HCT116 (cell line): Measurements from ENCODE around the gene CSNK1E.

Source experiments
- CBX3 ChIP-seq: IDR thresholded peaks from 2 replicates; pipeline ENCODE4 v1.6.1; 2012; ENCODE audit warnings: low read depth
- CTCF ChIP-seq, 3 experiments: fragments of 200-600 bp in 1 of 3; sonication (generic) in 1 of 3; IDR thresholded peaks in 2 of 3; conservative IDR thresholded peaks in 1 of 3; 2 replicates each; pipeline ENCODE4 v1.5.1; 2012 to 2017; ENCODE audit warnings: low read depth in 2 of 3, low read length in 2 of 3, antibody characterized with exemption in 1 of 3, borderline replicate concordance in 1 of 3, control low read depth in 1 of 3, mild to moderate bottlenecking in 1 of 3, mixed read lengths in 1 of 3, mixed run types in 1 of 3, moderate library complexity in 1 of 3; ENCODE audit not compliant: insufficient read depth in 1 of 3
- EGR1 ChIP-seq: IDR thresholded peaks from 2 replicates; pipeline ENCODE4 v1.6.1; 2012; ENCODE audit warnings: low read depth
- EZH2 ChIP-seq: fragments of 200-600 bp; sonication (generic); IDR thresholded peaks from 2 replicates; pipeline ENCODE4 v1.6.1; 2017; ENCODE audit warnings: antibody characterized with exemption, mixed run types
- MAX ChIP-seq: IDR thresholded peaks from 2 replicates; pipeline ENCODE4 v1.6.1; 2012
- POLR2A ChIP-seq: IDR thresholded peaks from 2 replicates; pipeline ENCODE4 v1.7.0; 2011; ENCODE audit warnings: borderline replicate concordance; ENCODE audit not compliant: insufficient read depth, insufficient read length; ENCODE audit errors: extremely low read depth
- POLR2AphosphoS5 ChIP-seq: IDR thresholded peaks from 2 replicates; pipeline ENCODE4 v1.6.1; 2011; ENCODE audit warnings: mild to moderate bottlenecking, low read depth, low read length, moderate library complexity
- RAD21 ChIP-seq: IDR thresholded peaks from 2 replicates; pipeline ENCODE4 v1.6.1; 2012; ENCODE audit warnings: low read depth, mild to moderate bottlenecking
- SP1 ChIP-seq: IDR thresholded peaks from 2 replicates; pipeline ENCODE4 v1.6.1; 2012; ENCODE audit warnings: low read depth
- ZNF274 ChIP-seq: fragments of 200-500 bp; sonication (Bioruptor generic); IDR thresholded peaks from 2 replicates; pipeline ENCODE4 v1.6.1; 2014; ENCODE audit warnings: mild to moderate bottlenecking, low read depth, low read length, inconsistent platforms
- TF ChIP-seq, protein P1 (sequence below): IDR thresholded peaks from 2 replicates; pipeline ENCODE4 v1.6.1; 2011; ENCODE audit warnings: mild to moderate bottlenecking, low read length, moderate library complexity; ENCODE audit not compliant: insufficient replicate concordance; ENCODE audit errors: extremely low read depth
- TF ChIP-seq, protein P2 (sequence below): IDR thresholded peaks from 2 replicates; pipeline ENCODE4 v1.6.1; 2012

DNA sequence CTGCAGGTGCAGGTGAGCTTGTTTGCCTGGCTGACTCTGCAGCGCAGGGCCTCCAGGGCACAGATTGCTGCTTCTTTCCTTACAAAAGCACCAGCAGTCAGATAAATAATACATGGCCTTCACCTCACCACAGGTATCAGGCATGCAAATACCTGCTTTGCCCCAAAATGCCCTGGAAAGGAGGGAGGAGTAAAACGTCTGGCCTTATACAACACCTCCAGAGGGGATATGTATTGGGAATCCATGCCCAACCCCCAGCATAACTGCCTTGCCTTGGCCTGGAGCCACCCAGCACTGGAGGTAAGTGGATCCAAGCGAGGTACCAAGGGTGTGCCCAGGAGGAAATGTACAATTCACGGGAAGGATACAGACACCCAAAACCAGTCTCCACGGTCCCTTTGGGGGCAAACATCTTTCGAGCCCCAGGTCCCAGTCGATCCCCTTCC, 45.3 kb downstream of the CSNK1E start:
- no peak for TF ChIP-seq MAX
- no peak for TF ChIP-seq EZH2
- TF ChIP-seq, protein P1, sequence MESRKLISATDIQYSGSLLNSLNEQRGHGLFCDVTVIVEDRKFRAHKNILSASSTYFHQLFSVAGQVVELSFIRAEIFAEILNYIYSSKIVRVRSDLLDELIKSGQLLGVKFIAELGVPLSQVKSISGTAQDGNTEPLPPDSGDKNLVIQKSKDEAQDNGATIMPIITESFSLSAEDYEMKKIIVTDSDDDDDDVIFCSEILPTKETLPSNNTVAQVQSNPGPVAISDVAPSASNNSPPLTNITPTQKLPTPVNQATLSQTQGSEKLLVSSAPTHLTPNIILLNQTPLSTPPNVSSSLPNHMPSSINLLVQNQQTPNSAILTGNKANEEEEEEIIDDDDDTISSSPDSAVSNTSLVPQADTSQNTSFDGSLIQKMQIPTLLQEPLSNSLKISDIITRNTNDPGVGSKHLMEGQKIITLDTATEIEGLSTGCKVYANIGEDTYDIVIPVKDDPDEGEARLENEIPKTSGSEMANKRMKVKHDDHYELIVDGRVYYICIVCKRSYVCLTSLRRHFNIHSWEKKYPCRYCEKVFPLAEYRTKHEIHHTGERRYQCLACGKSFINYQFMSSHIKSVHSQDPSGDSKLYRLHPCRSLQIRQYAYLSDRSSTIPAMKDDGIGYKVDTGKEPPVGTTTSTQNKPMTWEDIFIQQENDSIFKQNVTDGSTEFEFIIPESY, result no peak
- TF ChIP-seq CTCF (IDR thresholded peaks at IDR 0.05 in 2 of 3, conservative IDR thresholded peaks at IDR 0.05 in 1 of 3; ENCODE audit: borderline replicate concordance in 1 of 3, insufficient read depth in 1 of 3, low read depth in 2 of 3, low read length in 2 of 3), result no peak
- no peak for TF ChIP-seq POLR2AphosphoS5
- TF ChIP-seq, protein P2, sequence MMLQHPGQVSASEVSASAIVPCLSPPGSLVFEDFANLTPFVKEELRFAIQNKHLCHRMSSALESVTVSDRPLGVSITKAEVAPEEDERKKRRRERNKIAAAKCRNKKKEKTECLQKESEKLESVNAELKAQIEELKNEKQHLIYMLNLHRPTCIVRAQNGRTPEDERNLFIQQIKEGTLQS, result no peak
- TF ChIP-seq EGR1, result no peak
- TF ChIP-seq RAD21, result no peak
- no peak for TF ChIP-seq CBX3
- no peak for TF ChIP-seq SP1
- TF ChIP-seq POLR2A, result no peak
- no peak for TF ChIP-seq ZNF274
